GM21390 (cell line): ENCODE measurements around the gene SLC16A3.
"Not testable (repeated sequence)": the region's sequence is repeated elsewhere in the genome, so short reads cannot be mapped to it uniquely, and the experiment has no call there.

Experiments
- ATAC-seq: cut with Tn5 transposase; IDR thresholded peaks from one replicate; pipeline ENCODE4 v1.9.1; 2021; ENCODE audit not compliant: unreplicated experiment

The SLC16A3 gene

DNA sequence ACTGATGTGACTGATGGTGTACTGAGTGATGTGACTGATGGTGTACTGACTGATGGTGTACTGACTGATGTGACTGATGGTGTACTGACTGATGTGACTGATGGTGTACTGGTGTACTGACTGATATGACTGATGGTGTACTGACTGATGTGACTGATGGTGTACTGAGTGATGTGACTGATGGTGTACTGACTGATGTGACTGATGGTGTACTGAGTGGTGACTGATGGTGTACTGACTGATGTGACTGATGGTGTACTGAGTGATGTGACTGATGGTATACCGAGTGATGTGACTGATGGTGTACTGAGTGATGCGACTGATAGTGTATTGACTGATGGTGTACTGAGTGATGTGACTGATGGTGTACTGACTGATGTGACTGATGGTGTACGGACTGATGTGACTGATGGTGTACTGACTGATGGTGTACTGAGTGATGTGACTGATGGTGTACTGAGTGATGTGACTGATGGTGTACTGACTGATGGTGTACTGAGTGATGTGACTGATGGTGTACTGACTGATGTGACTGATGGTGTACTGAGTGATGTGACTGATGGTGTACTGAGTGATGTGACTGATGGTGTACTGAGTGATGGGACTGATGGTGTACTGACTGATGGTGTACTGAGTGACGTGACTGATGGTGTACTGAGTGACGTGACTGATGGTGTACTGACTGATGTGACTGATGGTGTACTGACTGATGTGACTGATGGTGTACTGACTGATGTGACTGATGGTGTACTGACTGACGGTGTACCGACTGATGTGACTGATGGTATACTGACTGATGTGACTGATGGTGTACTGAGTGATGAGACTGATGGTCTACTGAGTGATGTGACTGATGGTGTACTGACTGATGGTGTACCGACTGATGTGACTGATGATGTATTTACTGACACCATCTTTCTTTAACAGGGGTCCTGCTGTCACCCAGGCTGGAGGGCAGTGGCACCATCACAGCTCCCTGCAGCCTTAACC, 31.4 kb downstream of the SLC16A3 start:
- ATAC-seq = not testable (repeated sequence)

DNA sequence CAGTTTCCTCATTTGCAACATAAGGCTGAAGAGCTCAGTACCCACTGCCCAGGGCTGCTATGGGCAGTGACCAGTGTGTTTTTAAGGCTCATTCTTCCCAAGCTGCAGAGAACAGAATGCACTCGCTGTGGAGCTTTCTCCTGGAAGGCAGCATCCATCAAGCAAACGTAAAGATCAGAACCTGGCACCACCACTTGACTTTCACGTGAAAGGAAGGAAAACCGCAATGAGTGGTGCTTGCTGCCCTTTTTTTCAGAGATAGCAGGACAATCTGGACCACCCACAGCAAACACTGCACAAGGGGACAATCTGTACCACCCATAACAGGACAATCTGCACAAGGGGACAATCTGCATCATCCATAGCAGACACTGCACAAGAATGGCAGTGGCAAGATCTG, 33.5 kb downstream of the SLC16A3 start:
- ATAC-seq = no peak

DNA sequence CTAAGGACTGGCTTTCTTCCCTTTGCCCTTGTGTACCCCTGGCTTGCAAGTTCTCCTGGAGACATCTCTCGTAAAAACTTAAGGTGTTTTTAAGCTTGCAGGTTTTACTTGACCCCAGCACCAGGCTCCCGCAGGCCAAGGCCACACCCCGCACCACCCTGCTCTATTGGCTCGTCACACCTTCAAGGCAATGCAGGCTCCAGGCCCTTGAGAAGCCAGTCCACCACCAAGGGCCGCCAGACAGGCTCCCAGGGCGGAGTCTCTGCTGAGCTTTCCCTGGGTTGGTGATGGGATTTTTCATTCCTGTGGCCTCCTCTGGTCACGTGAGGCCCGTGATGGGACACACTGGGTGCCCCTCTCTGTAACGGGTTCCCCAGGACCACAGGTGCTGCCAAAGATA, 34.8 kb downstream of the SLC16A3 start:
- ATAC-seq = no peak

DNA sequence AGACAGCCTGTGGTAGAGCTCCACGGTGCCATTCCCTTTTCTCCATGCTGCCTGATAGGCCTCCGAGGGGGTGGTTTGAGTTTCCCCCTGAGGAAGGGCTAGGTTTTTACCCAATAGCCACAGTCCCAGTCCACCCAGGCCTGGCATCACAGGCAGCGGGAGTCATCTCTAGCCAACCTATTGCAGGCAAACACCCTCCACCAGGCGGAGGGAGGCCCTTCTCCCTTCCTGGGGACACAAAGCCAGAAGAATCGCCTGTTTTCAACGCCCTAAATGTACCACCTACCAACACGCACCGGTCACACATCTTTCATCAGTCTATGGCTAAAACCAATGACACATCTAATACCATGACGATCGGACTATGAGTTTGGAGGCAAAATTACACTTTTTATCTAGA, 37.3 kb downstream of the SLC16A3 start:
- no peak for ATAC-seq

DNA sequence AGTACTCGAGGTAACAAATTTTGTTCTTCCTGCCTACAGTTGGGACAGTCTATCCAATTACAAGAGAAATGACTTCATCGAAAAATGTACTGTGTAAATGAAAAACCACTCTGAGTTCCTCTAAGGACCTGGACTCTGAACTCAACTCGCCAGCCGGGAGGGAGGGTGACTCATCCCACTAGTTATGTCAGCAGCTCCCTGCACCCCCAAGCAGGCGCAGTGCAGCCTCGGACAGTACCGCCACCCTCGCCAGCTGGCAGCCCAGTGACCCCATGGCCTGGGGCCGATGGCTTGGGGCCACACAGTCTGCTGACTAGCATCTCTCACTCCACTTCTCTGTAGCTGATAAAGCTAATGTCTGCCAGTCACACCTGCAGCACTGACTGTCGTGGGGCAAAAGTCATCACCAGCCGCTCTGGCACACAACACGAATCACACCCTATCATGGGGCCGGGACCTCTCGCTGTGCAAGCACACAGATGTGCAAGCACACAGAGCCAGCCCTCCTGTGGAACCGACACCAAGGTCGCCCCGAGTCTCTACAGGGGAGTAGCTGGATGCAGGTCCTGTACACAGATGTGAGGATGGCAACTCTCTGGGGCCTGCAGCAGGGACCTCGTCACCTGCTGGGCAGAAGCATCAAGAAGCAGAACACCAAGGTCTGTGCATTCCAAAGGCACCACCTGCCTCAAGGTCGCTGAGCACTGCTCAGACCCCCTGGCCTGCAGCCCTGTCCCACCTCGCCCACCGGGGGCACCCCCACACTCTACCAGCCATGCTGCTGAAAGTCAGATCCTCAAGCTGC, 38.9 kb downstream of the SLC16A3 start:
- ATAC-seq = no peak

DNA sequence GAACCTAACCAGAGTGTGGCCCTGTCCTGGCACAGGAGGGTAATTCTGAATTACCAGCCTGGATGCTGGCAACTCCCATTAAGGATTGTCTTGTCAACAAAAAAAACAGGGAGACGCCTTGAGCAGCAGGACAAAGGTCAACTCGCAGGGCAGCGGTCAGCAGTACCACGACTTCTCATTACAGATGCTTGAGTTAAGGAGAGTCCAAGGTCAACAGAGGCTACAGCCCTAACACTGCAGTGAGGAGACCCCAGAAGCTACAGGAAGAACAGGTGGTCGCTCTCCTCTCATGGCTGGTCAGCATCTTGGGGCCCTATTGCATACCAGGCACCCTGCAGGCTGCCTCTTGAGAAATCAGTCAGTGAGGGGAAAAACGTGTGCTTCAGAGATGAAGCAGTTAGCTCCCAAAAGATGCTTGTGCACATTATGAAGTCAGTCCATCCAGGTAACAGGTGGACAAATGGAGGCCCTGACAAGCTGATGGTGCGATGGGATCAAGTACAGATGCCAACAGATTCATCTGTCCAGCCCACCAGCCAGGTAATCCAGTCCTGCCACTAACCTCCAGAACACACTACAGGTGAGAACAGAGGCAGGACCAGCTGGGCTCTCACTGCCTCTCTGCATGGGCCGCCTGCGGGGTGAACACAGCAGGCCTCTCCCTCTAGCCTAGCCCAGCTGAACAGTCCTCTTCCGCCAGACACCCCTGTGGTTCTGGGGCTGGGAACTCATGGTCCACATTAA, 40.5 kb downstream of the SLC16A3 start:
- no peak for ATAC-seq

DNA sequence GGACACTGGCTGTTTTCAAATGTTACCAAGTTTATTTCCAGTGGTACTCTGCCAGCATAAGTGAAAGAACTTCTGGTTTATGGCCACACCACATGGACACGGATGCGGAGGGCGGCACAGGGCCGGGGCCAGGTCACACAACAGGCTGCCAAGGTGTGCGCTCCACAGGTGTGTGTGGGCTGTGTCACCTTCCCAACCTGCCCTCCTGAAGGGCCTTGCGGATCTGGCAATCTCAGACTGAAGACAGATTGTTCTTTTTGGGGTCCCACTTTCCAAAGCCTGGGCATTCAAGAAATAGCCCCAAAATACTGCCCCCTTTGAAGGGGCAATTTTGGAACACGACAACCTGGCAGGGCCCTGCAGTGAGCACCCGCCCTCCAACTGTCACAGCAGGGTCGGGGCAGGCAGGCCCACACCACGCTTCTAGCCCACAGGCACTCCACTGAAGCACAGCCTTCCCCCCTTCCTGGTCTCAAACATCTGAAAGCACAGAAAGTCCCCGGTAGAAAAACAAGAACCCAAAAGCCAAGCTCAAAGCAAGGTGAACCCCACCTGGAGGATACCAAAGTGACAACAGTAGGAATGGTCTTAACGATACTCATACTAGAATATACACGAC, 41.1 kb downstream of the SLC16A3 start:
- no peak for ATAC-seq

DNA sequence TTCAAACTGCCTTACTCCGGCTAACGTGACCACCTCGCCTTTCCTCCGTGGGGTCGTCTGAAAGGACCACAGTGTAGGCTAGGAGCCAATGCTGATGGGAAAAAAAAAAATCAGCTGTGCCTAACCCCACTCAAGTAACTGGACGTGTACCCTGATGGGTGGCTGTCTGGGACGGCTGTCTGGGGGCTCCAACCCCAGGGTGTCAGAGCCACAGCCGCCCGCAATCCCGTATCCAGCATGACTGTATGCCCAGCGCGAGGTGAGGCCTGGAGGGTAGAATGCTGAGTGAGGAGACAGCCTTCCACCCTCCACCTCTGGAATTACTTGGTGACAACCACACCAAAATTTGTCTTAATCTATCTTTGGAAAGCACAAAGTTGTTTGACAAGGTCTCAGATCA, 41.8 kb downstream of the SLC16A3 start:
- no peak for ATAC-seq

DNA sequence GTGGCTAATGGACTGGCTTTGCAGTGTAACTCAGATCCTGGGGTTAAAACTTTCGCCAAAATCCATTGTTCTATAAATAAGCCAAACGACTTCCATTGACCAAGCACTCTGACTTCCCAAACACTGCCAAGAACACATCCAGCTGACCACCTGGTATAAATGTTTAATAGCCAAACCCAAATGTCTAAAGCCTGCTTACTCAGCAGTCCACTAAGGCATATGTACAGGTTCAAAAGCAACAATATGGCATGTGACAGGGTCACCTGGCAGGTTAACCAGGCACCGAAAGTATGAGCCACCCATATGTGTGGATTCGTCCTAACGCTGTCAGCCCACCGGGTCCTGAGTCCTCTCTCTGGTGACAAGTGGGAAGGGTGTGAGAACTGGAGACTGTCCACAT, 42.6 kb downstream of the SLC16A3 start:
- no peak for ATAC-seq

DNA sequence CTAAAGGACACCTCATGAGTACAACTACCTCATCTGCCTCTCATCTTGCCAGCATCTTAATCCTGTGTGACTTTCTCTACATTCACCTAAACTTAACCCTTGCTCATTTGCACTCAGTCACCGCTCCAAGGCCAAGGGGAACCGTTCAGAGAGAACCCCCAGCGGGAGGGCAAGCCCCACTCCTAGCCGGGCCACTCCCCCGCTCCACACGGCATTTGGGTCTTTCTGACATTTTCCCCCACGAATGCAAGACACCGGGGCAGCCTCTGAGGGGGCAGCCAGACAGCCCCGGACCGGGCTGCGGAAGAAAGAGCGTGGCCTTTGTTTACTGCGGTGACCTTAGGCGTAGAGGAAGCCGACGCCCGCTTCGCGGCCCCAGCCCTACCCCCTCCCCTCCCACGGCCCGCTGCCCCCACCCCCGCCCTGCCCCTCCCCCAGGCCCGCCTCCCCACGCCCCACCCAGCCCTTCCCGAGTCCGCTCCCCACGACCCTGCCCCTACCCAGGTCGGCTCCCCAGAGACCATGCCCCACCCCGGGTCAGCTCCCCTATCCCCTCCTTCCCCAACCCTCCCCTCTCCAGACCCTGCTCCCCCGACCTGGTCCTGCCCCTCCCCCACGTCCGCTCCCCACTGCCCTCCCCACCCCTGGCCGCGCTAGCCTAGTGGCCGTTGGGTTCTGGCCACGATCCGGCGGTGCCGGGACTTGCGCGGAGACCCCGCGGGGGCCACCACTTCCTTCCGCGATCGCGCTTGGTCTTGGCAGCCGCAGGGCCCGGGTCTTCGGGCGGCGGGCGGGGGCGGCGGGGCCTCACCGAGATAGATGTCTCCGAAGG, 43.9 kb downstream of the SLC16A3 start:
- no peak for ATAC-seq

DNA sequence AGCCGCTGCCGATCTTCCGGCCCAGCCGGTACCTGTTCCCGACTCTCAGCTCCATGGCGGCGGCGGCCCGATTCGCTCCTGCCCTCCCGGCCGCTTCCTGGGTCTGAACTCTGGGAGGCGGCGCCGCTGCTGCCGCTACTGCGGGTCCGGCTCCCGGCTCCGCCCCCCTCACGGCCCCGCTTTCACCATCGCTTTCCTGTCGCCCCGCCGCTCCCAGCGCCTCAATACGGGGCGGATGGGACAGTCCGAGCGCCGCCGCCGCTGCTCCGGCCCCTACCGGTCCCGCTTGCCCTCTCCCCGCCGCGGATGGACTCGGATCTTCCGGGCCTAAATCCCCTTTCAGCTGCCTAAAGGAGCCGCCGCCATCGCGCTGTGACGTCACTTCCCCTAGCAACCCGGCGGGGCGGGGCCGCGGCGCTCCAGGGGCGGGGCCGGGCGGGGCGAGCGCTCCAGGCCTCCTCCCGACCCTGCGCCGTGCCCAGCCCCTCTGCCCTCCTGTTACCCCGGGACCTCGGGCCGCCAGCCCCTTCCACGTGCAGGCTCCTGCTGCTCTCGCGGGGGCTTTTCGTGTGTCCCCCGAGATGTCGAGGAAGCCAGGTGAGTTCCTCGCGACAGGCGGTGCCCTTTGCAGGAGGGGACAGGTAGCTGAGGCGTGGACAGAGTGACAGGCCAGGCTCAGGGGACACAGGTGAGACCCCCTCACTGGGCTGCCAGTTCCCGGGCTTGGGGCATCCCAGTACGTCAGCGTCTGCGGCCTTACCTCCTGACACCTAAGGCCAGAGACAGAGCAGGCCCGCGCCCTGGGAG, 44.7 kb downstream of the SLC16A3 start, which contains the start of gene CSNK1D:
Gene CSNK1D (minus strand): TSS at position 374 of the 807 bp plus-strand sequence. CDS start 319 bp downstream, at position 55.
- peak; percentile 83 for ATAC-seq

DNA sequence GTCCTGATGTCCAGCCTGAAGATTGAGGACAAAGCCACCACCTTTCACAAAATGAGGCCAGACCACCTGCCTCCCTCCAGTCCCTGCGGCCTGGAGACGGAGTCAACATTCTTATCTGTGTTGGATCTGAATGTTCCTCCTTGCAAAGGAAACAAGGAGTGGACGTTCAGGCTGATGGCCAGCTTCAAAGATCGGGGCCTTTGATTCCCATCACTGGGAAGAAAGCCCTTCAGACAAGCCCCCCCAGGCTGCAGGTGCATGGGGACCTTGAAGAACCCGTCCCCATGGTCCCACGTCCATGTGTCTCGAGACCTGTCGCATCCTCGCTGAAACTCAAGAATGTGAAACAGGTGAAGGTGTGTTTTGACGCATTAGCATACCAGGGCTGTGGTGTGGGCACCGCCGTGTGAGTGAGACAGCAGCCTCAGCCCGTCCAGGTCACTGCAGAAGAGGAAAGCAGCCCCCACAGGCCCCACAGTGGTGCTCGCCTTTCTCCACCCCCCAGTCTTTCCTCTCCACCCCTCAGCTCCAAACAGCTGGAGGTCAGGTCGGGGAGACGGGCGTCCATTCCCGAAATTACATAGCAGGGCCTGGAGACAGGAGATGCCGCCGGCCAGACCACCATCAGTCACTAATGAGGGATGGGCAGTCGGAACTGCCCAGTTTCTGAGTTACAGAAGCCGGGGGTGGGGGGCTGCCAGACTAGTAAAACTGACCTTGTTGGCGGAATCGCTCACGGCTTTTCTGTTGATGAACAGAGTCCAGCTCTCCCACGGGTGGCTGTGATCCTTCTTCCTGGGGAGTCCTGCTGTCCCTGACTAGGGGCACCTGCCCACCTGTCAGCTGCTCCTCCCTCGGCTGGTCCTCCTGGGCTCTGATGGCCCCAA, 45.5 kb downstream of the SLC16A3 start:
- no peak for ATAC-seq

DNA sequence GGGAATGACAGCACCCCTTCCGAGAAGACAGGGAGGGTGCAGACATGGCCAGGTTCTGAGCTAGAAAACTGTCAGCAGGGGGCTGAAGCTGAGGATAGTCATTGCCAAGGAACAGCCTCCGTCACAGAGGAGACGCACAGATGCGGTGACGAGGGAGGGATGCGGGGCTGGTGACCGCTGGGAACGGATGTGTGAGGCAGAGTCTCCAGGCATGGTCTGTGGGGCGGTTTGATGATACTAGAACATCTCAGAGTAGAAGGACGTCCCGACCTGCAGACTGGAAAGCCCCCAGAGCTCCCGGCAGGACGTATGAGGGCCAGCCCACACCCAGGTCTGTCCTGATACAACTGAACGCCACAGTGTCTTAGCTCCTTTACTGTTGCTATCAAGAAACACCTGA, 46.5 kb downstream of the SLC16A3 start:
- ATAC-seq = no peak

DNA sequence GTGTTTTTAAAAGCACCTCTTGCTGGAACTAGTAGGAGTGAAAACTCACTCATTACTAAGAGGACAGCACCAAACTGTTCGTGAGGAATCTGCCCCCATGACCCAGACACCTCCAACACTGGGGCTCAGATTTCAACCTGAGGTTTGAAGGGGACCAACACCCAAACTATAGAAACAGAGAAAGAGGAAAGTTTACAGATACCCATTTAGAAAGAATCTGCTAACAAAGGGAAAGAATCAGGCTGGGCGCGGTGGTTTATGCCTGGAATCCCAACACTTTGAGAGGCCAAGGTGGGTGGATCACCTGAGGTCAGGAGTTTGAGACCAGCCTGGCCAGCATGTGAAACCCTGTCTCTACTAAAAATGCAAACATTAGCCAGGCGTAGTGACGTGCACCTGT, 48.1 kb downstream of the SLC16A3 start:
- no peak for ATAC-seq

DNA sequence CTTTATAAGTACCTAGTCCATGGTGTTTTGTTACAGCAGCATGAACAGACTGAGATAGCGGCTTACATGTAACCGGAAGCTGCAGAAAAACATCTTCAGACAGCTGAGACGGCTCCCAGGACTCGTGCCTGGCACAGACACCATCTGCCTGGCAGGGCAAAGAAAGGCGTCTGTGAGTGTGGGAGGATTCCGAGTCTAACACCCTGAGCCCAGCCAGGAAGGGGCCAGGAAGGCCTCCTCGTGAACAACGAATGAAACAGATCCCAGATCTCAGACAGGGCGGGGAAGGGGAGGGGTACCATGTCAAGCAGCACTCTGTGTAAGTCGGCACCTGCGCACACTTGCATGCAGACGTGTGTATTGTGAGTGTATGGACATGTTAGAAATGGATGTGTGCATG, 49.0 kb downstream of the SLC16A3 start:
- ATAC-seq = no peak

DNA sequence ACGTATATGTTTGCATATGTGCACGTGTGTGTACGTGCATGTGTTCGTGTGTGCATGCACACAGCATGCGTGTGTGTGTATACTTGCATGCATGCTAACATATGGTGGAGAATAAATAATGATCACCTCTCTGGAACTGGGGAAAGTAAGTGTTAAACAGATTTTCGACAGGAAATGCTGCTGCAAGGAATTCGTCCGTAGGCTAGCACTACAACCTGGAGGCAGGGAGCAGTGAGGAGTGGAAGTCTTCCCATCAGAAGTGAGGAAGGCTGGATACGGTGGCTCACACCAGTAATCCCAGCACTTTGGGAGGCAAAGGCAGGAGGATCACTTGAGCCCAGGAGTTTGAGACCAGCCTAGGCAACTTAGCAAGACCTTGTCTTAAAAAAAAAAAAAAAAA, 49.5 kb downstream of the SLC16A3 start:
- ATAC-seq = no peak

DNA sequence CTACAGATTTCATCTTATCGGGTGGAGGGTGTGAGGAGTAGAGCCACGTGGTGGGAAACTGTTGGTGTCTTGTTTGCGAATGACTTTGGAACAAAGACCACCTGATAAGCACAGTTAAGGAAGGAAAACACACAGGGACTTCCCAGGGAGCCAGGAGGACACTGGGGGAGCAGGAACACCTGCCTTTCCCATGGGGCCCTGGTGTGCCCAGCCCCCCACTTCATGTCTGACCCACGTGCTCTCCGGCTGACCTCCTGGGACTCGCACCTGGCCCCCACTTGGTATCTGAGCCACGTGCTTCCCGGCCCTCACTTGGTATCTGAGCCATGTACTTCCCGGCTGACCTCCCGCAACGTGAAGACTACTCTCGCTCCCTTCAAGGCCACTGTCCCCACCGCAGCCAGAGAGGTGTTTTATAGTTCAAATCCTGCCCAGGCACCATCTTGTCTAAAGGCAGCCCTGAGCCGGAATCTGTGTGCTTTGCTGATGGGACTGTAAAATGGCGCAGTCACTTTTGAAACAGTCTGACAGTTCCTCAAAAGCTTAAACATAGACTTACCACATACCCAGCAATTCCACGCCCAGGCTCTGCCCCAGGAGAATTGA, 50.0 kb downstream of the SLC16A3 start:
- no peak for ATAC-seq

DNA sequence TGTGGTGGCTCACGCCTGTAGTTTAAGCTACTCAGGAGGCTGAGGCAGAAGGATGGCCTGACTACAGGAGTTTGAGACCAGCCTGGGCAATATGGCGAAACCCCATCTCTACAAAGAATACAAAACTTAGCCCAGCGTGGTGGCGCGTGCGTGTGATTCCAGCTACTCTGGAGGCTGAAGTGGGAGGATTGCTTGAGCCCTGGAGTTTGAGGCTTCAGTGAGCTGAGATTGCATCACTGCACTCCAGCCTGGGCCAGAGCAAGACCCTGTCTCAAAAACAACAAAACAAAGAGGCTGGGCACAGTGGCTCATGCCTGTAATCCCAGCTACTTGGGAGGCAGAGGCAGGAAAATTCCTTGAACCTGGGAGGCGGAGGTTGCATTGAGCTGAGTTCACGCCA, 51.7 kb downstream of the SLC16A3 start:
- ATAC-seq = no peak
